Activated B cell treated with CpG ODN at 0.5 μM for 24 hours (primary cell): ENCODE results near the gene NCBP2L. TPM values are rescaled to one million over a fixed set of nuclear protein-coding genes. Genes with fewer than 3 reads are reported as not detected.

Experiments
- ATAC-seq: fragments of 200-7000 bp; cut with Tn5 transposase; one replicate; pipeline ENCODE4 v1.10.0; 2021; ENCODE audit warnings: low read depth, mild to moderate bottlenecking, moderate library complexity
- CTCF ChIA-PET: fragments of 350-600 bp; sonication (Branson Sonifier 250); formaldehyde crosslinking; loops from one replicate; lab custom pipeline; 2021; ENCODE audit warnings: antibody characterized with exemption; lab: Charles Lee
- POLR2A ChIA-PET: fragments of 350-600 bp; sonication (Branson Sonifier 250); formaldehyde crosslinking; loops from one replicate; lab custom pipeline; 2021; ENCODE audit warnings: antibody characterized with exemption; lab: Charles Lee
- DNase-seq: peaks from one replicate; pipeline ENCODE4 v3.0.0; 2022
- H3K27ac Mint-ChIP-seq: one replicate; pipeline ENCODE4 v1.8.0; 2020; ENCODE audit warnings: mixed read lengths
- H3K27me3 Mint-ChIP-seq: one replicate; pipeline ENCODE4 v1.8.0; 2021; ENCODE audit warnings: mixed read lengths
- H3K36me3 Mint-ChIP-seq: one replicate; pipeline ENCODE4 v1.8.0; 2021; ENCODE audit warnings: low read depth, mixed read lengths
- H3K4me1 Mint-ChIP-seq: one replicate; pipeline ENCODE4 v1.8.0; 2021; ENCODE audit warnings: mixed read lengths
- H3K4me3 Mint-ChIP-seq: one replicate; pipeline ENCODE4 v1.8.0; 2020; ENCODE audit warnings: mild to moderate bottlenecking, mixed read lengths
- H3K9me3 Mint-ChIP-seq: one replicate; pipeline ENCODE4 v1.8.0; 2020; ENCODE audit warnings: mixed read lengths
- intact Hi-C: fragments of 100-400 bp; cut with micrococcal nuclease; formaldehyde crosslinking; loops from one replicate; pipeline ENCODE4 v1.15.1; 2024
- total RNA-seq: library from RNA; stranded (reverse); gene quantifications from 2 replicates; pipeline ENCODE4 v1.2.3, GENCODE V29; 2022
- TF ChIP-seq, protein P1 (sequence below): fragments of 200-600 bp; IDR thresholded peaks from one replicate; pipeline ENCODE4 v1.8.0; 2022; ENCODE audit warnings: antibody characterized with exemption, mild to moderate bottlenecking

Gene NCBP2L
- total RNA-seq, 1 donor from 2014 or later = not detected

- DNase-seq (no peak), ATAC-seq (peak; percentile 54)
- H3K4me1 Mint-ChIP-seq = no peaks in the 10 kb centered on the region
- intact Hi-C loops = no loop called here
- CTCF ChIA-PET = interaction anchor here (1.1 kb wide), 1 partner anchor 10 kb away, joined by 4 read pairs; the partner anchor contains the start of gene NCBP2L
- H3K4me3 Mint-ChIP-seq = no peak overlapping the region
- no peaks in the 10 kb centered on the region for H3K36me3 Mint-ChIP-seq
- no peak overlapping the region for H3K27ac Mint-ChIP-seq
- TF ChIP-seq, protein P1, sequence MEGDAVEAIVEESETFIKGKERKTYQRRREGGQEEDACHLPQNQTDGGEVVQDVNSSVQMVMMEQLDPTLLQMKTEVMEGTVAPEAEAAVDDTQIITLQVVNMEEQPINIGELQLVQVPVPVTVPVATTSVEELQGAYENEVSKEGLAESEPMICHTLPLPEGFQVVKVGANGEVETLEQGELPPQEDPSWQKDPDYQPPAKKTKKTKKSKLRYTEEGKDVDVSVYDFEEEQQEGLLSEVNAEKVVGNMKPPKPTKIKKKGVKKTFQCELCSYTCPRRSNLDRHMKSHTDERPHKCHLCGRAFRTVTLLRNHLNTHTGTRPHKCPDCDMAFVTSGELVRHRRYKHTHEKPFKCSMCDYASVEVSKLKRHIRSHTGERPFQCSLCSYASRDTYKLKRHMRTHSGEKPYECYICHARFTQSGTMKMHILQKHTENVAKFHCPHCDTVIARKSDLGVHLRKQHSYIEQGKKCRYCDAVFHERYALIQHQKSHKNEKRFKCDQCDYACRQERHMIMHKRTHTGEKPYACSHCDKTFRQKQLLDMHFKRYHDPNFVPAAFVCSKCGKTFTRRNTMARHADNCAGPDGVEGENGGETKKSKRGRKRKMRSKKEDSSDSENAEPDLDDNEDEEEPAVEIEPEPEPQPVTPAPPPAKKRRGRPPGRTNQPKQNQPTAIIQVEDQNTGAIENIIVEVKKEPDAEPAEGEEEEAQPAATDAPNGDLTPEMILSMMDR = no peak
- H3K9me3 Mint-ChIP-seq = no peaks in the 10 kb centered on the region
- POLR2A ChIA-PET = interaction anchor here (0.7 kb wide), 1 partner anchor 22 kb away, joined by 7 read pairs; no protein-coding TSS in a partner anchor
- no peaks in the 10 kb centered on the region for H3K27me3 Mint-ChIP-seq
These were observed 10.9 kb upstream of the NCBP2L start for GRCh38 chrX:107766470-107767150.

DNA sequence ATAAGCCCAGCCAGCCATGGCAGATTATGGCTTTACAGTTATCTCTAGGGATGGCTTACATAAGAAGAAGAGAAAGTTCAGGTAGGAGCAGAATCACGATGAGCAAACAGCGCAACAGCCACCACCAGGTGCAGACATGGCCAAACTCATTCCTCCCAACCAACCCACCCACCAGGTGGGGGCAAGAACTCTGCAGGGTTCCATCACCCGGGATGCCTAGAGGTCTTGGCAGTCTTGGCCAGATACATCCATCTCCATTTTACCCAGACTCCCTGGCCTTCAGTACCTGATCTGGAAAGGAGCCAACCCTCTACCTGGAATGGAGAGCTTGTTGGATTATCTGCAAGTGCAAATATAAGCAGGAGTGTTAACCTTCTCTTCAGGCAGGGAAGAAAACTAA, 9.5 kb upstream of the NCBP2L start:
- H3K27me3 Mint-ChIP-seq = no peaks in the 10 kb centered on the region
- intact Hi-C loops = no loop called here
- H3K27ac Mint-ChIP-seq = no peak overlapping the region
- DNase-seq (no peak), ATAC-seq (no peak)
- CTCF ChIA-PET = interaction anchor here (1.0 kb wide), 1 partner anchor 95 kb away, joined by 4 read pairs; no protein-coding TSS in a partner anchor
- POLR2A ChIA-PET = no interaction called here
- H3K4me1 Mint-ChIP-seq = no peaks in the 10 kb centered on the region
- H3K36me3 Mint-ChIP-seq = no peaks in the 10 kb centered on the region
- H3K9me3 Mint-ChIP-seq = no peaks in the 10 kb centered on the region
- TF ChIP-seq, protein P1 = no peak
- H3K4me3 Mint-ChIP-seq = no peak overlapping the region

- Mint-ChIP-seq H3K4me1 (peaks cover 5% of the 10 kb centered on the region), H3K36me3 (no peaks in the 10 kb centered on the region), H3K9me3 (no peaks in the 10 kb centered on the region), H3K27ac (no peak overlapping the region), H3K4me3 (no peak overlapping the region), H3K27me3 (no peaks in the 10 kb centered on the region)
- intact Hi-C loops = loop anchor here (10.0 kb wide), 1 partner anchor 315 kb away; no protein-coding TSS in a partner anchor
- CTCF ChIA-PET = no interaction called here
- DNase-seq = no peak
- no peak for ATAC-seq
- POLR2A ChIA-PET = no interaction called here
- TF ChIP-seq, protein P1 = no peak
These were observed 7.8 kb upstream of the NCBP2L start for GRCh38 chrX:107769581-107770317.

- POLR2A ChIA-PET = no interaction called here
- DNase-seq = no peak
- TF ChIP-seq, protein P1 = no peak
- H3K27me3 Mint-ChIP-seq = no peaks in the 10 kb centered on the region
- H3K4me3 Mint-ChIP-seq = no peak overlapping the region
- H3K36me3 Mint-ChIP-seq = no peaks in the 10 kb centered on the region
- no peaks in the 10 kb centered on the region for H3K9me3 Mint-ChIP-seq
- H3K4me1 Mint-ChIP-seq = peaks cover 14% of the 10 kb centered on the region
- ATAC-seq = no peak
- intact Hi-C loops = loop anchor here (10.0 kb wide), 1 partner anchor 318 kb away; no protein-coding TSS in a partner anchor
- H3K27ac Mint-ChIP-seq = no peak overlapping the region
- CTCF ChIA-PET = interaction anchor here (1.7 to 8.7 kb wide), 2 partner anchors 113 to 116 kb away, joined by 4 to 146 read pairs; no protein-coding TSS in a partner anchor
These were observed 4.3 kb upstream of the NCBP2L start for GRCh38 chrX:107773206-107773605.
